AG04450 (cell line): ENCODE measurements around the gene NDUFB2. TPM values are rescaled to one million over a fixed set of nuclear protein-coding genes. Genes with fewer than 3 reads are reported as not detected.
A peak's percentile ranks its signal among the peaks of the same experiment; 100 is the strongest.
"Not testable (repeated sequence)": the region's sequence is repeated elsewhere in the genome, so short reads cannot be mapped to it uniquely, and the experiment has no call there.

ENCODE experiments used
- CTCF ChIA-PET: fragments of 300-600, 350-600 bp; formaldehyde crosslinking; extraction: SDS; loops from one replicate; lab custom pipeline; 2022; ENCODE audit warnings: antibody characterized with exemption, inconsistent platforms; lab: Charles Lee
- POLR2A ChIA-PET: fragments of 350-600 bp; formaldehyde crosslinking; extraction: SDS; loops from one replicate; lab custom pipeline; 2021; ENCODE audit warnings: antibody characterized with exemption, inconsistent platforms; lab: Yijun Ruan, JAX
- DNase-seq: peaks from one replicate; pipeline ENCODE4 v3.0.0-alpha.2; 2011; ENCODE audit warnings: low read depth, low spot score
- H3K27ac ChIP-seq: one replicate; pipeline ENCODE4 v1.5.1; 2012; ENCODE audit warnings: low read depth, low read length, control low read depth
- H3K27me3 ChIP-seq: one replicate; pipeline ENCODE4 v1.6.0; 2012; ENCODE audit warnings: low read length; ENCODE audit not compliant: control insufficient read depth, insufficient read depth
- H3K4me3 ChIP-seq: 2 replicates; pipeline ENCODE4 v1.5.1; 2011; ENCODE audit warnings: mild to moderate bottlenecking, low read depth, low read length, control low read depth
- H3K9me3 ChIP-seq: 2 replicates; pipeline ENCODE4 v1.5.1; 2012; ENCODE audit warnings: low read length; ENCODE audit not compliant: control insufficient read depth, insufficient read depth
- polyA plus RNA-seq: library from polyadenylated mRNA; depleted of rRNA; stranded (reverse); fragments of >200 nt; gene quantifications from 2 replicates; pipeline ENCODE4 v1.2.3, GENCODE V29; 2011
- TF ChIP-seq, protein P1 (sequence below): IDR thresholded peaks from 2 replicates; pipeline ENCODE4 v1.5.1; 2011; ENCODE audit warnings: low read depth, low read length, control low read depth, inconsistent platforms

Gene NDUFB2
- polyA plus RNA-seq, 1 experiment: 218 TPM

DNA sequence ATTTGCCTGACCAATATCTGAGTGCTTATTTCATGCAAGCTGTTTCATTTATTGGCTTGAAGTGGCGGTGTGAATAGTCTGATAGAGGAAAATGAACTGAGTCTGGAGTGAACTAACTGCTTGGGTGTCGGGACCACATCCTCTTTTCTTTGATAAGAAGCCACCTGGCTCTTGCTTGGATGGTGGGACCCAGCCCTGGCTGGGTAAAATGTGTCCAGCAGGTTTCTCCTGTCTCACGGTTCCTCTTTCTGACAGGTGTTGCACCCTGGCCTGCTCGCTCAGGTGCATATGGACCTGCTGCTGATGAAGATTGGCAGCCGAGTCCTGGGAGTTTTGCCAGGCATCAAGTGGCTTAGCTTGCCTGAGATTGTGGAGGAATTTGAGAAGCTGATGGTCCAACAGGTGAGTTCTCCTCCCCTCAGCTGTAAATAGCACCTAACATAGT lies 22.1 kb upstream of the NDUFB2 start:
- Histone ChIP-seq H3K27ac (no peak overlapping the region), H3K9me3 (no peaks in the 10 kb centered on the region), H3K4me3 (no peak overlapping the region), H3K27me3 (no peaks in the 10 kb centered on the region)
- no peak for DNase-seq
- ChIA-PET POLR2A (no interaction called here), CTCF (interaction anchor here (1.0 to 2.9 kb wide), 8 partner anchors 10 to 339 kb away, joined by 4 to 12 read pairs (median 8); partner anchors contain the start of gene MRPS33)
- TF ChIP-seq, protein P1, sequence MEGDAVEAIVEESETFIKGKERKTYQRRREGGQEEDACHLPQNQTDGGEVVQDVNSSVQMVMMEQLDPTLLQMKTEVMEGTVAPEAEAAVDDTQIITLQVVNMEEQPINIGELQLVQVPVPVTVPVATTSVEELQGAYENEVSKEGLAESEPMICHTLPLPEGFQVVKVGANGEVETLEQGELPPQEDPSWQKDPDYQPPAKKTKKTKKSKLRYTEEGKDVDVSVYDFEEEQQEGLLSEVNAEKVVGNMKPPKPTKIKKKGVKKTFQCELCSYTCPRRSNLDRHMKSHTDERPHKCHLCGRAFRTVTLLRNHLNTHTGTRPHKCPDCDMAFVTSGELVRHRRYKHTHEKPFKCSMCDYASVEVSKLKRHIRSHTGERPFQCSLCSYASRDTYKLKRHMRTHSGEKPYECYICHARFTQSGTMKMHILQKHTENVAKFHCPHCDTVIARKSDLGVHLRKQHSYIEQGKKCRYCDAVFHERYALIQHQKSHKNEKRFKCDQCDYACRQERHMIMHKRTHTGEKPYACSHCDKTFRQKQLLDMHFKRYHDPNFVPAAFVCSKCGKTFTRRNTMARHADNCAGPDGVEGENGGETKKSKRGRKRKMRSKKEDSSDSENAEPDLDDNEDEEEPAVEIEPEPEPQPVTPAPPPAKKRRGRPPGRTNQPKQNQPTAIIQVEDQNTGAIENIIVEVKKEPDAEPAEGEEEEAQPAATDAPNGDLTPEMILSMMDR: no peak

DNA sequence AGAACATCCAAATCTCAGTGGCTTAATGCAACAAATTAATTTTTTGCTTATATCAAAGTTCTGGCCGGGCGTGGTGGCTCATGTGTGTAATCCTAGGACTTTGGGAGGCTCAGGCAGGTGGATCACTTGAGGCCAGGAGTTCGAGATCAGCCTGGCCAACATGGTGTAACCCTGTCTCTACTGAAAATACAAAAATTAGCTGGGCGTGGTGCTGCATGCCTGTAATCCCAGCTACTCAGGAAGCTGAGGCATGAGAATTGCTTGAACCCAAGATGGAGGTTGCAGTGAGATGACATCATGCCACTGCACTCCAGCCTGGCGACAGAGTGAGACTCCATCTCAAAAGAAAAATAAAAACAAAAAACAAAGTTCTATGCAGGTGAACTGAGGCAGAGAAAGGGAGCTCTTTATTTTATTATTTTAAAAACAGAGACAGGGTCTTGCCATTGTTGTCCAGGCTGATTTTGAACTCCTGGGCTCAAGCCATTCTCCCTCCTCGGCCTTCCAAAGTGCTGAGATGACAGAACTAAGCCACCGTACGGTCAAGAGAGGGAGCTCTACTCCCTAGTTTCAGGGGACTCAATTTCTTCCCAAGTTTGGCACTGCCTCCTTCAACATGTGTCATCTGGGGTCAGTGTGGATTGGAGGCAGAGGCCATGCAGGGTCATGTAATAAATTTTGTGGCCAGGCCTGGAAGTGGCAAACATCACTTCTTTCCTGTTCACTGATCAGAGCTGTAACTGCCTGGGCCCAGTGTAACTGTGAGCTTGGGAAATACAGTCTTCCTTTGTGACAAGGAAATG lies 21.4 kb upstream of the NDUFB2 start:
- TF ChIP-seq, protein P1: peak; percentile 52; the same call in 1 of the 2 replicates
- ChIA-PET POLR2A (no interaction called here), CTCF (interaction anchor here (0.6 to 2.9 kb wide), 16 partner anchors 10 to 556 kb away, joined by 3 to 12 read pairs (median 4); partner anchors contain the start of gene MRPS33)
- Histone ChIP-seq H3K27me3 (no peaks in the 10 kb centered on the region), H3K27ac (no peak overlapping the region), H3K9me3 (no peaks in the 10 kb centered on the region), H3K4me3 (no peak overlapping the region)
- DNase-seq: no peak

DNA sequence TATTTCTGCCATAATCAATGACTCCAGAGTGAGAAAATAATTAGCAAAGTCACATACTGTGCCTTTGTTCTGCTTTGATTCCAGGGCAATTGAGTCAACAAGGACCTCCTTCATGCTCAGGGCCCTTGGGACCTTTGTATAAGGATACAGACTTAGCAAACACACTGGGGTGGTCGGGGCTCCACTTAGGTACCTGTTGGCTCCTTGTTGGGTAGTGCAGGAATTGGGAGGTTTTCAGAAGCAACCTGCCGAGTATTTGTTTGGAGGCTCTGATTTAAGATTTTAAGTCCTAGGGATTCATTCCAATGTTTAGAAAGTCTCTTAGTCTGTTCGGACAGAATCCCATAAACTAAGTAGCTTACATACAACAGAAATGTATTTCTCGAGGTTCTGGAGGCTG lies 20.8 kb upstream of the NDUFB2 start:
- TF ChIP-seq, protein P1: no peak
- CTCF ChIA-PET: interaction anchor here (1.0 to 2.9 kb wide), 11 partner anchors 9 to 555 kb away, joined by 3 to 12 read pairs (median 6); partner anchors contain the start of gene MRPS33
- Histone ChIP-seq H3K4me3 (no peak overlapping the region), H3K9me3 (no peaks in the 10 kb centered on the region), H3K27ac (no peak overlapping the region), H3K27me3 (no peaks in the 10 kb centered on the region)
- POLR2A ChIA-PET: no interaction called here
- no peak for DNase-seq

DNA sequence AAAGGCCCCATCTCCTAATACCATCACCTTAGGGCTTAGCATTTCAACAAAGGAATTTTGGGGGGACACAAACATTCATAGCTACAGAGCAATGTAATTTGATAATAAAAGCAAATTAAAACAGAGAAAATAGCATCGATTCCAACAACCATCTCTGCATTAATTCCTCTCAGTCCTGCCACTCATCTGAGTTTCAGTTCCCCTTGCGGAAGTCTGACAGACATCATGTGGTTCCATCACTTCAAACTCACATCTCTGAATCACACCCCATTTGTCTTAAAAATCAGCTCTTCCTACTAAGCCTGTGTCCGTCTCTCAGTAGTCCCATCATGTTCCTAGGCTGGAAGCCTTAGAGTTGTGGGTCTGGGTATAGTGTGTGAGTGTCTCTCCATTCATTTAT lies 20.2 kb upstream of the NDUFB2 start:
- TF ChIP-seq, protein P1: no peak
- no peaks in the 10 kb centered on the region for H3K27me3 ChIP-seq
- ChIA-PET POLR2A (no interaction called here), CTCF (interaction anchor here (1.1 to 2.9 kb wide), 3 partner anchors 57 to 337 kb away, joined by 3 to 12 read pairs (median 5); partner anchors contain the start of gene MRPS33)
- no peak for DNase-seq
- no peak overlapping the region for H3K4me3 ChIP-seq
- no peaks in the 10 kb centered on the region for H3K9me3 ChIP-seq
- H3K27ac ChIP-seq: no peak overlapping the region

DNA sequence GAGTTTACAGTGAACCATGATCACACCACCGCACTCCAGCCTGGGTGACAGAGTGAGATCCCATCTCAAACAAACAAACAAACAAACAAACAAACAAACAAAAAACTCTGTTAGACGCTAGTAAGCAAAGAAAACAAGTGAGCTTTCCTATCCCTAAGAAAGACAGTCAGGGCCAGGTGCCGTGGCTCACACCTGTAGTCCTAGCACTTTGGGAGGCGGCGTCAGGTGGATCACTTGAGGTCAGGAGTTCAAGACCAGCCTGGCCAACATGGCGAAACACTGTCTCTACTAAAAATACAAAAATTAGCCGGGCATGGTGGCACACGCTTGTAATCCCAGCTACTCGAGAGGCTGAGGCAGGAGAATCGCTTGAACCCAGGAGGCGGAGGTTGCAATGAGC lies 19.6 kb upstream of the NDUFB2 start:
- H3K4me3 ChIP-seq, H3K27me3 ChIP-seq, H3K27ac ChIP-seq, POLR2A ChIA-PET, CTCF ChIA-PET, H3K9me3 ChIP-seq, DNase-seq: not testable (repeated sequence)
